DMS 273 treated with DMSO at 0.1 percent for 48 hours (cell line): Measurements from ENCODE around the gene SHISA9.

ENCODE experiments used
- DNase-seq: peaks from one replicate; lab custom pipeline; 2025; lab: John Stamatoyannopoulos, UW

Gene SHISA9

GRCh38 chr16:13120557-13120956, 219.2 kb downstream of the SHISA9 start:
- DNase-seq, result no peak

DNA sequence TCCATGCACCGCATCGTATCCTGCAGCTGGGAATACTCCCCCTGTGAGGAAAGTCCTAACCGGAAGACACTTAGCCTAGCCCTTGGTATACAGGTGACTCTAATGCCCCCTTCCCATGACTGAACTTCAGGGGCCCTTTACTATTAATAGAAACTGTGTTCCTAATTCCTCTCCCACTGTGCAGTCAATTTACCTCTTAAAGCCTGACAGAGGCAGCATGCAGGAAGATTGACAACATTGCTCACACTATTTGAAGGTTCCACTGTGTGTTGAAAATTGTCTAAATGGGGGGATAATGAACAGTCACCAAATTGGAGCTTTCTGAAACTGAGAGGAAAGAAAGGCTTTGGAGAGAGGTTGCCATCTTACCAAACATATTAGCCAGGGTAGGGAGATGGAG, 222.6 kb downstream of the SHISA9 start:
- no peak for DNase-seq

DNA sequence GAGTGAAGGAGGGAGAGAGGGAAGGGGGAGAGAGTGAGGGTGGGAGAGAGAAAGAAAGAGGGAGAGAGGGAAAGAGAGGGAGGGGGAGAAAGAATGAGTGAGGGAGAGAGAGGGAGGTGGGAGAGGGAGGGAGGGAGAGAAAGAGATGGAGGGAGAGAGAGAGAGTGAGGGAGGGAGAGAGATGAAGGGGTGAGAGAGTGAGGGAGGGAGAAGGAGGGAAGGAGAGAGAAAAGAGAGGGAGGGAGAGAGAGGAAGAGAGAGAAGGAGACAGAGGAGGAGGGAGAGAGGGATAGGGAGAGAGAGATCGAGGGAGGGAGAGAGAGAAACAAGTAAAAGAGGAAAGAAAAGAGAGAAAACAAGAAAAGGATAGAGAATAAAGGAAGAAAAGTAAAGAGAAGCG, 225.7 kb downstream of the SHISA9 start:
- no peak for DNase-seq

DNA sequence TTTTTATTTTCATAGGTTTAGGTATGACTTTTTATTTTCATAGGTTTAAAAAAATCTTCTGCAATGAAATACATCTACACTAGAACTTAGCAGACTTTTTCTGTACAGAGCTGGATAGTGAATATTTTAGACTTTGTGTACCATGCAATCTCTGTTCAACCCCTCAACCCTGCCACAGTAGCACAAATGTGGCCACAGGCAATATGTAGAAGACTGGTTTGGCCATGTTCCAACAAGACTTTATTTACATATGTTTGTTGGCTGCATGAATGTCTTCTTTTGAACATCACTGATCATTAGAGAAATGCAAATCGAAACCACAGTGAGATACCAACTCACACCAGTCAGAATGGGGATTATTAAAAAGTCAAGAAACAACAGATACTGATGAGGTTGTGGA, 229.2 kb downstream of the SHISA9 start:
- DNase-seq, result no peak

- DNase-seq, result no peak
These were observed 233.4 kb downstream of the SHISA9 start for GRCh38 chr16:13134836-13135235.

DNA sequence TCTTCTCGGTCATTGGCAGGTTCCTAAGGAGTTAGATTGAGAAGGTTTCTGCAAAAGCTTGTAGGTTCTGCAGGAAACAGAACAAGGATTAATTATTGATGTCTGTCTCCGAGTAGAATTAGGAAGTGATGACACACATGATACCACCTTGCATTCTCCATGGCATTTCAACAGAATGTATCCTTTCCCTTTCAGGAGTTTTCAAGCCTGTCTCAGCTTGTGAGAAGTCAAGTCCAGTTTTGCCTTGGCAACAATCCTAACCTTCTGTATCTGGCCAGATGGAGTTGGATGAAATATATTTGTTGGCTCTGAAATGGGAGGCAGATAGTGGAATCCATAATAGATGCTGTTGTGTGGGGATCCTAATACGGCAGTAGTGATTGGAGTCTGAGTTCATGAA, 235.5 kb downstream of the SHISA9 start:
- peak; percentile 59 for DNase-seq

- no peak for DNase-seq
These were observed 237.1 kb downstream of the SHISA9 start for GRCh38 chr16:13138528-13138927.

DNA sequence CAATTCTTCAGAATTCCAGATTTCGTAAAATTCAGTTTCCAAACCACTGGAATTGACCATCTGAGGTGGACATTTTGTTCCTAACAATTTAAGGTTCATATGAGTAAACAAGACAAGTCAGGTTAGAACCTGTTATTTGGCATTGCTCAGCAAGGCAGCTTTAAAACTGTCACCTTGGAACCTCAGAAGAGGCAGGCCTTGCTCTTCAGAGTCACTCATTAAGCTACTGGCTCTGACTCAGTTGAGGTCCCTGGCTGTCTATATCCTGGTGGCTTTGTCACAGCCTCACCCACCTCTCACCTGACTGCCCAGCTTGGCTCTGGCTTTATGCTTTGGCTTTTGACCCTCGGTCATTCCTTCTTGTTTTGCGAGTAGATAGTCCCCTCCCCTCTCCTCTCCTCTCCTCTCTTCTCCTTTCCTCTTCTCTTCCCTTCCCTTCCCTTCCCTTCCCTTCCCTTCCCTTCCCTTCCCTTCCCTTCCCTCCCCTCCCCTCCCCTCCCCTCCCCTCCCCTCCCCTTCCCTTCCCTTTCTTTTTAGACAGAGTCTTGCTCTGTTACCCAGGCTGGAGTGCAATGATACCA, 238.4 kb downstream of the SHISA9 start:
- DNase-seq, result no peak

DNA sequence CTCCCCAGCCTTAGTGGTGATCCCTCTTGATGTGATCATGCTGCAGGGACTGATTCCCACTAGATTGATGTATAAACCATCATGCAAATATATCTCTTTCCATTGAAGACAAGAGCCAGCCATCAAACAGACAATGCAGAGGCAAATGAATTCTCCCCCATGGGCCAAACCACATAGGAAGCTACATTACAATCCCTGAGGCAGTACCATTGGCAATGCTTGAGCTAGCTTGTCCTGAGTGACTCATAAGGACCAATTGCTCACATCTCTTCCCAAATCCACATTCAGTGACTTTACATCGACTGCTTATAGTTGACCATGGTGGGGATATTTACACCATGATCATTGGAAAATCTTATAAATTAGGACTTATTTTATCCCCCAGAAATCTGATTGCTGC, 242.2 kb downstream of the SHISA9 start:
- DNase-seq, result no peak

DNA sequence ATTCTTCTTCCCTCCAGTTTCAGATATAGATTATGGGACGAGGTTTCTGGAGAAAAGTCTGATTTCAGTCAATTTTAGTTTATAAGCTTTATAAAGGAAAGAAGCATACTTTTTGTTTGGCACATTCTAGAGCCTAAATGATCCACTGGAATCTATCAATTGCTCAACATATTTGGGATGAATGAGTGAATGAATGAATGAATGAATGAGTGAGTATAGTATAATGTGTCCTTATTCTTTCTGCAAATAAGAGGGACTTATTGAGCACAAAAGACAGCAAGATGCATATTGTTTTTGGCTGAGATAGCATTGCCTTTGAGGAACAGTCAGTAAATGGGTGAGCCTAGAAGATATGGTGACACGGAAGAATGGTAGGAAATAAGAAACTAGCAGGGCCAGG, 245.4 kb downstream of the SHISA9 start:
- no peak for DNase-seq

GRCh38 chr16:13148294-13148693, 246.9 kb downstream of the SHISA9 start:
- DNase-seq, result no peak

DNA sequence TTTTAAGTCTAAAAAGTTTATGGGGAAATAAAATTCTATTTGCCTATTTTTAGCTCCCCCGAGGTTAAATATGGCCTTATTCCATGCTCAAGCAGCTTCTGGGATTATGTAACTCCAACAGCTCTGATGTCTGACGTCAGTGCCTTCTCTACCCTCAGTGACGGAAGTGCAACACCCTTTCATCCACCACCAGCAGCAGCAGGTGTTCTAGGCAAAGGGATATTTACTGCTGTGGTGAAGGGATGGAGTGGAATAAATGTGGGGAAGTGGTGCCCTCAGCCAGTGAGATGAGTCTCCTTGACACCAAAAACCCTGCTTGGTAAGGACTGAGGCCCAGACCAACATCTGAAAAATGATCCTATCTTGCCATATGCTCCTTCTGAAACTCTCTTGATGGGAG, 247.4 kb downstream of the SHISA9 start:
- DNase-seq, result peak; percentile 3

DNA sequence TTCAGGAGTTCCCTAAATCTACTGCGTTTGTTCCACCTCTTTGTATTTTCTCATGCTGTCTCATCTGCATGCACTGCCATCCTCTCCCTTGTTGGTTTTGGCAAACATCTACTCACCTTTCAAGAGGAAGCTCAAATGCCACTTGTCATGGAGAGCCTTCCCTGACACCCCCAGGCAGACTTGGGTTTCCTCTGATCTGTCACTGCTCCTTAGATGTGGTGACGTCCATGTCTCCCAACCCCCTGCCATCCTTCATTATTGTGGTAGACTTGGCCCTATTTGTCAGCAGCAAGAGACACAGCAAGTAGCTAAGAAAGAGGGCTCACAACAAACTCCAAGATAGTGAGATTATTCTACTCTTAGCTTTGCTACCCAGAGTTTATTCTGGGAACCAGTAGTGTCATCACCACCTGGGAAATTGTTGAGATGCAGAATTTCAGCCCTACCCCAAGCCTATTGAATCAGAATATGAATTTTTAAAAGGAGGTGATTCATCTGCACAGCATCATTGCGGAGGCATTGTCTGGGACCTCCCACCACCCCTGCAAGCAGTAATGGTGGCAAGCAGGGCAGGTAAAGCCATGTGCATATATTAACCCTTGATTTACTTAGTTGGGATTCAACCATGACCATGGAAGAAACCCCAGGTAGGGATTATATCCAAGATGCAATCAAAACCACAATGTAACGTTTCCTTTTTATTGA, 248.9 kb downstream of the SHISA9 start:
- DNase-seq, result no peak

DNA sequence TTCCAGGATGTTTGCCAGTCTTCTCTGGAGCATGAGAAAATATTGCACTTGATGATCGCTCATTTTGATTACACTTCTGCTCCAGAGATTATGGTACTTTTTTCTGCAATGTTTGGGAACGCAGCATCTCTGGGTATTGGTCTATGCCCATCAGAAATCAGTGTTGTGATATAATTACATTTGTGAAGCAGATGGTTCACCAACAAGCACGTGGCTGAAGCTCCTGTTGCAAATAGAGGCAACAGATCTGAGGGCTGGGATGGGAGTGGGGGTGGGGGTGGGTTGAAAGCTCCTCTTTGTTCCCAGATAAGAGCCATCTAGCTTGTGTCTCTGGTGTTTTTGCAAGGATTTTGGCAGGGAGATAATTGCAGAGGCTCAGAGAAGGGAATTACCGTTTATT, 252.3 kb downstream of the SHISA9 start:
- no peak for DNase-seq

GRCh38 chr16:13154799-13155198, 253.4 kb downstream of the SHISA9 start:
- no peak for DNase-seq

- DNase-seq, result no peak
These were observed 254.0 kb downstream of the SHISA9 start for GRCh38 chr16:13155377-13155776.

DNA sequence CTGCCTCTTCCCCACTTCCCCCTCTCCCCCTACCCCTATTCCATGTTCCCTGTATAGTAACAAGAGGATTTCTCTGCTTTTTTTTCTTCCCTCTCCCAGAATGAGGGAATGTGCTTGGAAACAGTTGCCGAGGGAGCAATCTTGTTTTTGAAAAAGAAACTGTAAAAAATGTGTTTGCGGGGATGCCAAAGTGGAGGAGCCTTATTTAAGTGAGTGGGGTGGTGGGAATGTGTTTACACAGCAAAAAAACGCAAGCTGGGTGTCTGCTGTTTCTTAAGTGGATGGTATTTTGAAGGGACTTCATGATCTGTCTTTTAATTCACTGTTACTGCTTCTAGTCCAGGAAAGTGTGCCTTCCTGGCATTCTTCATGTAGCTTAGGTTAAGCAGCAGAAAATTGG, 254.4 kb downstream of the SHISA9 start:
- no peak for DNase-seq

- DNase-seq, result no peak
These were observed 255.7 kb downstream of the SHISA9 start for GRCh38 chr16:13157082-13157481.

DNA sequence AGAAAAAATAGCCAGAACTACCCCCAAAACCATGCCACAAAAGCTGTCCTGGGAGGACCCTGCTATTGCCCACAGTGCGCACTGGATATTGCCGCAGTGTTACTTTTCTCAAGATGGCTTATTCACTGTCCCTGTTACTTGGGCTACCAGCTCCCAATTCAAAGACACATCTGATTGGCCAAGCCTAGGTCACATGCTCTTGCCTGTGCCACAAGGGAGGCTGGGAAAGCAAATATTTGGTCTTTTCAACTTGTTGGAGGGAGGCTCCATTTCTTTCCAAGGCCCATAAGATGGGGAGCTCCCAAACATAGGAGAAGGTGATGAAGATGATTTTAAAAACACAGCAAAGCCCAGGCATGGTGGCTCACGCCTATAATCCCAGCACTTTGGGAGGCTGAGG, 257.0 kb downstream of the SHISA9 start:
- DNase-seq, result no peak

DNA sequence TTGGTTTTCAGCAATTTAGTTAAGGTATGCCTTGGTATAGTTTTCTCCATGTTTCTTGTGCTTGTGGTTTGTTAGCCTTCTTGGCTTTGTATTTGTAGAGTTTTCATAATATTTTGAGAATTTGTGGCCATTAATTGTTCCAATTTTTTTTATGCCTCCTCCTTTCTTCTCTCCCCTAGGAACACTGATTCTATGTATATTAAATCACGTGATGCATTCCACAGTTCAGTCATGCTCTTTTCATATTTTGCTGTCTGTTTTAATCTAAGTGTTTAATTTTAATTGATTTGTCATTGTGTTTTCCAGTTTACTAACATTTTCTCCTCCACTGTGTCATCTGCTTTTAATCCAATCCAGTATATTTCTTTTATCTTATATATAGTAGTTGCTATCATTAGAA, 263.6 kb downstream of the SHISA9 start:
- no peak for DNase-seq

DNA sequence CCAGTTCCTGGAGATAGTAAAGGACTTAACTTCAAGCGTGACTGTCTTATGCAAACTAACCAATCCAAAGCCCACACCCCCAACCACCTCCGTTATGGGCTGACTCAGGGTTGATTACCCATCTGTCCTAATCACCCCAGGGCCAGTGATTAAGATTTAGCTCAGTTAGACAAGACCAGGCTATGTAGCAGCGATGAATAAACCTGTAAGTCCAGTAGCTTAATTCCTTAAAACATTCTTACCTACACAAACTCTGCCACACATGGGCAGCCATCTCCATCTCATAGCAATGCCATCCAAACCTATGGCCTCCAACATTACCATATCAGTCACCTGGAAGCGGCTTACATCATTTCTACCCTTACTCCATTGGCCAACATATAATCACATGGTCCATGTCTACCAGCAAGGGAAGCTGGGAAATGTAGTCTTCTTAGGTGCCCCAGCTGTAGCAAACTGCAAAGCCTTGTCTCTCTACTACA, 266.7 kb downstream of the SHISA9 start:
- DNase-seq, result no peak

DNA sequence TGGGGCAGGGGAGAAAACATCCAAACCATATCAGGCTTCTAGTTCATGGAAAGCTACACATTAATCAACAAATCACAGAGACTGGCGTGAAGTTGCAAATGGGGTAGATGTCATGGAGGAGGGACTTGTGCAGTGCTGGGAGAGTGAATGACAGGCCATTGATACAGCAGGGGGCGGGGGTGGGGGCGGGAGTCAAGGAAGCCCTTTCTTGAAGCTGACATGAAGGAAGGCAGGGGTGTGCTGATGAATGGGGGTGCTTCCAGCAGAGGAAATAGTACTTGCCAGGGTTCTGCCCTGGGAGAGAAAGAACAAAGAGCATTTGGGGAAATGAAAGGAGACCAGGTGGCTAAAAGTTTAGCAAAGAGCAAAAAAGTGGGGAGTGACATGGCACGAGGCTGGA, 269.9 kb downstream of the SHISA9 start:
- DNase-seq, result no peak

DNA sequence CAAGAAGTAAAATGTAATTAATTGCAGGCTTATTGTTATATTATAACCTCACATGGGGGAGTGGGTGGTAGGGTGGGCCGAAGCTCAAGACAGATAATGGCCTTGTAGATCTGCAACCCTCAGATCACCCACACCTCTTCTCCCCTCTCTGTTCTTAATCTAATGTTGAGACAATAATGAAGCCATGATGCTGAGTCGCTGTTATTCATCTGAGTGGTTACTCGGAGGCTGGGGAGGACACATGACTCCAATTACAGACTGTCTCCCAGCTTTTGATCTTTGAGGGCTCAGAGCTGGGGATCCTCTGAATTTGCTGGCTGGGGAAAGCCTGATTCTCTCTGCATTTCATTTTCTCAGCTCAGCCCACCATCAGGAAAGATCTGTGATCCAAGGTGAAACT, 275.3 kb downstream of the SHISA9 start:
- no peak for DNase-seq

DNA sequence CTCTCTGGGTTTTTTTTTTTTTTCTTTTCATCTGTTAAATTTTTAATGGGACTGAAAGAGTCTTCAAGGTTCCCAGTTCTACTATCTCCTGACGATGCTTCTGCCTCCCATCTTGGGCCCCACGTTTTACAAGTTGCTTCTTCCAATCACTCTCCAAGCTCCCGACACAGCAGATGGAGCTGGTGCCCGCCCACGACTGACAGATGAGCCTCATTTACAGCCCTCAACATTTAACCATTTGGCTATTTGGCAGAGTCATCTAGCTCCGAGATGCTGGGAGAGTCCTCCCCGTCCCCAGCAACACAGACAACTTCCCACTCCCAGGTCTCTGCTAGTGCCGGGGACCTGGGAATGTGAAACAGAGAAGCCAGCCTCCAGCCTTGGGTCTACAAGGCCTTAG, 276.9 kb downstream of the SHISA9 start:
- peak; percentile 66 for DNase-seq
